HG03354 (cell line): ENCODE measurements around the gene CLUH.

ENCODE experiments used
- ATAC-seq: cut with Tn5 transposase; IDR thresholded peaks from one replicate; pipeline ENCODE4 v1.9.1; 2021; ENCODE audit warnings: mild to moderate bottlenecking; ENCODE audit not compliant: unreplicated experiment, poor library complexity, severe bottlenecking

The CLUH gene

DNA sequence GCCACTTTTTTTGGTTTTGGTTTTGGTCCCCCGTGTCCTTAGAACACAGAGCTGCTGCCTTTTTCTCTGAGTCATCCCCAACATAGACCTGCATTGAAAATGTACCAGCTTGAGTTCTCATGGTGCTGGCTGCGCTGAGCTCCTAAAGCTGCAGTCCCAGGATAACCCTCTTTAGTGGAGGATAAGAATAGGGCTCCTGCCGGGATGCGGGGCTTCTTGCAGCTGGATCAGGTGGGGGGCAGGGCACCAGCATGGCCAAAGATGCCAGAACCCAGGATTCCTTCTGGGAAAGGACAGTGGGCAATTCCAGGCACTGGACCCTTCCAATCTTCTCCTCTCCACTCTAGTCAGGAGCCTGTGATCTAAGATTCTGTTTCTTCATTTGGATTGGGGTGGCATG, 8.3 kb upstream of the CLUH start:
- ATAC-seq, result no peak

DNA sequence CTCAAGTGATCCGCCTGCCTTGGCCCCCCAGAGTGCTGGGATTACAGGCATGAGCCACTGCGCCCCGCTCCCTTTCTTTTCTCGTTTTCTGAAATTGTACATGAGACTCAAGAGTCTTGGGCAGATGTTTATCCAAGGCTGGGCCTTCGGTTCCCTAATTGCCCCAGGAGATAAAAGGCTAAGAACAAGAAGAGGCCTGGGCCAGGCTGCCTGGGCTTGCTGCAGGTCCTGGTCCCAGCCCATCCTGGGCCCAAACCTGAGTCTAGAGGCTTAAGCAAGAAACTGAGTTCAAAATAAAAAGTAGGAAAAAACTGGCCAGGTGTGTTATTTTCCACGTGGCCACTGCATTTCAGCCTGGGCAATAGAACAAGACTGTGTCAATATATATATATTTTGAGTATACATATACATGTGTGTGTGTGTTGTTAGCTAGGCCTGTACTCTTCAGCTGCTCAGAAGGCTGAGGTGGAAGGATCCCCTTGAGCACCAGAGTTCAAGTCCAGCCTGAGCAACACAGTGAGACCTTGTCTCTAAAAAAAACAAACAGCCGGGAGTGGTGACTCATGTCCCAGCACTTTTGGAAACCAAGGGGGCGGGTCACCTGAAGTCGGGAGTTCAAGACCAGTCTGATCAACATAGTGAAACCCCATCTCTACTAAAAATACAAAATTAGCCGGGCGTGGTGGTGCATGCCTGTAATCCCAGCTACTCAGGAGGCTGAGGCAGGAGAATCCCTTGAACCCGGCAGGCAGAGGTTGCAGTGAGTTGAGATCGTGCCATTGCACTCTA, 6.8 kb upstream of the CLUH start:
- ATAC-seq, result no peak

DNA sequence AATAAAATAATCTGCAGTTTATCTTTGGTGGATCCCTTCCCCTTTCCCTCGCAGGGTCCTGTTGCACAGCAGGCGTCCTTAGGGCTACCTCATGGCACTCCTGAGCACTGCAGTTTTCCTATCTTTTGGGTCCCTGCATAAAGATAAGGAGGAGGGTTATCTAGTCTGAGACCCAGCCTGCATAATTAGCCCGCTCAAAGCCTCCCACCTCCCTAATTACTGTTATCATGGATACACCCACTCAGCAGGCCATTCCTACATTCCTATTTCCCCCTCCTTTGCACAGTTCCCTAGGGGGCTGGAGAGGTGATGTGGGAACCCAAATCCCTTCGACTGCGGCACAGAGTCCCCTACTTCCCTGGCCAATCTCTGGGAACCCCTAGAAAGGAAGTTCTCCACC, 5.1 kb upstream of the CLUH start:
- no peak for ATAC-seq

DNA sequence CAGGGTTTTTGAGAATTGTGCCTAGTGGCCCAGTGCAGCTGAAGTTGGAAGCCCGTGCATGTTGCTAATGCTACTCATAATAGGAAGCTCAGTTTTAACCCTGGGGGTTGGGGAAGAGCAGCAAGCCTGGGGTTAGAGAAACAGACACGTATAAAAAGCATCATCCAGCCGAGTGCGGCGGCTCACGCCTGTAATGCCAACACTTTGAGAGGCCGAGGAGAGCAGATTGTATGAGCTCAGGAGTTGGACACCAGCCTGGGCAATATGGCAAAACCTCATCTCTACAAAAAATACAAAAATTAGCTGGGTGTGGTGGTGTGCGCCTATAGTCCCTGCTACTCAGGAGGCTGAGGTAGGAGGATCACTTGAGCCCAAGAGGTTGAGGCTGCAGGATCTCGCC, 2.3 kb upstream of the CLUH start:
- no peak for ATAC-seq

DNA sequence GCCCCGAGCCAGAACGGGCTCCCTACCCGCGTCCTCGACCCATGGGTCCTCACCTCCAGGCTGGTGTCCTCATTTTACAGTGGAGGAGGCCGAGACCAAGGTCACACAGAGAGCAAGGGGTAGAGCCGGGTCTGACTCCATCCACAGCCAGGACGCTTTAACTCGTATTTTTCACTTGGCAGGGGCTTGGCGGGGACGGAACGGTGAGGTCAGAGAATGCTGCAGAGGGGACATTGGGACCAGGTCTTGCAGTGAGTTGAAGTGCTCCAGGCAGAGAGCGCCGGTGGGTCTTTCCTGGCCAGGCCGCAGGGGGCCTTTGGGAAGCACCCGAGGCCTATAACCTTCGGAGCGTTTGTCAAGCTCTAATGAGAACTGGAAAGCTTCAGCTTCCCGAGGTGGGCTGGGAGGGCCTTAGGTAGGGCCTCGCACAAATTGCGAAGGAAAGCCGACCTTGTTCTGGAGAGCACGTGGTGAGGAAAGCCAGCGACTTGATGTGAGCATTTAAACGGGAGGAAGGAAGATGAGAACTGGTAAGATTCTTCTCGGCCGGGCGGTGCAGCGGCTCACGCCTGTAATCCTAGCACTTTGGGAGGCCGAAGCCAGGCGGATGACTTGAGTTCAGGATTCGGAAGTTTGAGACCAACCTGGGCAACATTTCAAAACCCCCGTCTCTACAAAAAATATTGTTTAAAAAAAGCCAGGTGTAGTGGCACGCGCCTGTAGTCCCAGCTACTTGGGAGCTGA, 908 bp upstream of the CLUH start:
- ATAC-seq, result no peak

DNA sequence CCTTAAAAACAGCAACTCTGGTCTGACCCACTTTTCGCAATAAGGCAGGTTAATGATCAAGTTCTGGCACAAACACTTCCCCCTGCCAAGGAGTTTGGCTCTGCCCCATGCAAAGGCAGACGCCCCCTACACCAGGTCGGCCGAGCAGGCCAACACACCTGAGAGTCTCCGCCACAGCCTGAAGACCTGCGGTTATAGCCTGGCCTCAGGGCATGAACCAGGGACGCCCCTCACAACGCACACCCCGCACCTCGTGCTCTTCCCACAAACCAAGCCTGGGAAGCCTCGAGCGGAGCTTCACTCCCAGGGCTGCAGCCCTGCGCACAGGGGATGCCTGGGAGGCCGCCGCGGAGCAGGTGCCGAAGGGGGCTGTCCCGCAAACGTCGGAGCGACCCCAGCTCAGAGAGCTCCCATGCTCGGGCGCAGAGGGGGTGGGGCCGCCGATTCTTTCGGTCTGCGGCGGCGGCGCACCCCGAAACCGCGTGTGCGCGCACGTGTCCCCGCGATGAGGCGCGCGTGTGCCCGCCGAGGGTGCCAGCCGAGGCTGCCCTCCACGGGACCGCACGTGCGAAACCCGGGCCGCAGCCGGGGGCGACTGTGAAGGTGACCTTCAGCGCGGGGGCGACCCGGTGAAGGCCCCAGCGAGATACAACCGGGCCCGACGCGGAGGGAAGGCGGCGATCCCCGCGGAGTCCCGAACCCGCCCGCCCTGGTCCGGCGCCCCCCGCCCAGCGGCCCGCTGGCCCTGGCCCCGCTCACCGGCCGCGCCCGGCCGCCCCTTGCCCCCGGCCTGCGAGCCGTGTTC, 559 bp downstream of the CLUH start:
- peak; percentile 31 for ATAC-seq

DNA sequence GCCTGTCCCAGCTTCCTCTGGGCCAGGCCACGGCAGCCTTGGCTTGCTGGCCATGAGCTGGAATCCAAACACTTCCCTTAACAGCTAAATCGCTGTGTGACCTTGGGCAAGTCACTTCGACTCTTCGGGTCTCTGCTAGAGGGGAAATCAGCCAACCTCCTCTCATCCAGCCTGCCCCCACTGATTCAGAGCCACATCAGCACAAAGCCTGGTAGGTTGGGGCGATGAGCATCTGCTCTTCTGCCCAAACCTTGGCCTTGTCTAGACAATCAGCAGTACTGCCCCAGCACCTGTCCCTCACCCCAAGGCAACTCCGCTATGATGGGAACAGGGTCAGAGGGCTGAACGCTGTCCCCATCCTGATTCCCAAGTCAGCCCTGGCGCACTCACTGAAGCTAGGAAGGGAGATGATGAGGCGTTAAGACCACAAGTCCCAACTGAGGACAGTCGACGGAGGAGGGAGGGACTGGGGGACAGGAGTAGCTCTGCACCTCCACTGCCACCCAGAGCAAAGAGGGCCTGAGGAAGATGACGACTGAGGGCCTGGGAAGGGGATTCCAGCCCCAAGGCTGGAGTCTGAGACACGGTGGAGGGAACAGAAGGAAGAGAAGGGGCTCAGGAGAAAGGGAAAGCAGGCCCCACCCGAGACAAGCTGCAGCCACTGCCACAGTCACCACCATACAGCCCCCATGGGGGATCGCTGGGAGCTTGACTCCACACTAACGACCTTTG, 1.3 kb downstream of the CLUH start:
- ATAC-seq, result no peak

DNA sequence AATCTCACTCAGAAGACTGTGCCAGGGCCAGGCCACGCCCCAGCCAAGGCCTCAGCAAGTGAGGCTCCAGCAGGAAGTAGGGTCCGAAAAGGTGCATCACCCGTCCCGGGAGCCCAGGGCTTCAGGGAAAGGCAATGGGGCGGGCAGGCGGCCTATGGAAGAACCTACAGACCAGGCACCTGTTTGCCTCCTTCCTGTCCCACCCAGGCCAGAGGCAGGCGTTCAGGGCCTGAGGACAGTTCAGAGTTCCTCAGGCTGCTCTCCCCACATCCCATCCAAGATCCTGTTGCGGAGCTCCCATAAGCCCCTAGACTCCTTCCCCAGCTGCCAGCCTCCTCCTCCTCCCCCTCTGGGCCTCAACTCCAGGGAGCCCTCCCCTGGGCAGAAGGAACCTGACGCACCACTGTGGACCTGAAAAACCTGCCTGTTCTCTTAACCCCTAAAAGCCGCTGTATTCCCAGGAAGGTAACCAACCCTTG, 2.3 kb downstream of the CLUH start:
- no peak for ATAC-seq

DNA sequence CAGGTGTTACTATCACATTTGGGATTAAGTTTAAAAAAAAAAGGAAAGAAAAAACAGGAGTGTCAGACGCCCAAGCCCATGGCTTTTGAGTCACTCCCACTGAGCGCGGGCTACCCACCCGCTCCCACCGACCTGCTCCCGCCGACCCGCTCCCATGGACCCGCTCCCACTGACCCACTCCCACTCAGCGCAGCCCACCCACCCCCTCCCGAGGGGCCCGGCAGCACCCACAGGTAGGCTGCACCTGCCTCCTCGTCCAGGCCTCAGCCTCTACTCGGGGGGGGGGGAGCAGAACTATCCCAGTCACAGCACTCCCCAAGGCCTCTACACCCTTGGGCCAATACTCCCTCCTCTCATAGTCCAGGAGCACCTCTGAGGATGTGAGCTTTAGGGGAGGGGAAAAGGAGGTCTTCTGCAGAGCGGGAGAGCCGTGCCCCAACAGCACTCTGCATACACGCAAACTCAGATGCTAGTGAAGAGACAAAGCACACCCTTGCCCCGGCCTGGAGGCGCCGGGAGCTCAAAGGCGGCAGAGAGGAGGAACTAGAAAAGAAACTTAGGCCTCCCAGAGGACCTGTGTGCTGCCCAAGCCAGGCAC, 2.9 kb downstream of the CLUH start:
- no peak for ATAC-seq

DNA sequence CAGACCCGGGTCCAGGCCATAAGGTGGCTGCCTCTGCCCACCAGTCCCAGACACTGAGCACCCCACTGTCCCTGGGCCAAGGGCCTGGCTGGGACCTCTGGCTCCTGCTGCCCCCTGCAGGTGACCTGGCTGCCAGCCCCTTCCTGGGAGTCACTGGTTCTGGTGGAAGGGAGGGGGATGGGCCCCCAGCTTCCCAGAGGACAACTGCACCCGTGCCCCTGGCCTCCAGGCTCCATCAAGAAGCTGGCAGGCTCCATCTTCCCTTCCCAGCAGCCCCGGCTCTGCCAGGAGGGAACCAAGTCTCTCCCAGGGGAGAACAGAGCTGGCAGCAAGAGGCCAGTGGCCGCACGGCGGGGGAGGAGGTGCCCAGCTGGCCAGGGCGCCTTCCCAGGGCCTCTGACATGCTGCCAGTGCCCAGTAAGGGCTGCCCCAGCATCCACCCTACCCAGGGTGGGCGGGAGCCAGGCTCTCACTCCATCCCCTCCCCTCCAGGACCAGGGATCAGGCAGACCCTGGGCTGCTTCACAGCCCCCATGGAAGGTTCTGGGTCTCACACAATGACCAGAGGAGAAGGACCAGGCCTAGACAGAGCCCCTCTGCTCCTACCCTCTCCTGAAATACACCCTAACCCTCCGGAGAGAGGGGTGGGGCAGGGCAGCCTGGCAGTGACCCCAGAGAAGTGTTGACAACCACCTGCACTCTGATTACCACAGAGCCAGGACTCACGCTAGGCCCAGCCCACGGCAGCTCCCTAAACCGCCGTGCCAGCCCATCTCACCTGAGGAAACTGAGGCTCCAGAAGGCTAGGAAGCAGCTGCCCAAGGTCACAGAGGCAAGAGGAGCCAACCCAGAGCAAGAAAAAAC, 3.6 kb downstream of the CLUH start:
- ATAC-seq, result no peak

DNA sequence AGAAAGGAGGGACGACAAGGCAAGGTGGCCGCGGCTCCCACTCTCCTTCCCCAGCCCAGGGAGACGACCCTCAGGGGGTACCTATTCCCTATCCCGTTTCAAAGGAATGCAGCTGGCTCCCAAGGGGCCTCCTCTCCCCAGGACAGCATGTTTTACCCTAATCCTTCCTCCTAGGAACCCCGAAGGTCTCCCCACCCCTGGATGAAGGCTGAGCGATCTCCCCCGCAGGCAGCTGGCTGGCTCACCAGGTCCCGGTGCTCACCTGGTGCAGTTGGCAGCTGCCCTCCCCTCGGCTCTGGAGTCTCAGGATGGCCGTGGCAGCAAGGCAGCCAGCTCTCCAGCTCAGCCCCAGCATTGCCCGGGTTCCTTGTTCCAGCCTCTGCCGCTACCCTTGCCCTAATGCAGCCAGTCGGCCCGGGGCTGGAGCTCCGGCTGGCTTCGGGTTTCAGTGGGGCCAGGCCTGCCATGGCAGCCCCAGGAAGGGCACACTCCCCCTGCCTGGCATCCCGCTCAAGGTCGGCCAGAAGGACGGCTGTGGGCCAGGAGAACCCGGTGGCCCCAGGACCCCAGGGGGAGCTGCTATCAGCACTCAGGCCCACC, 4.6 kb downstream of the CLUH start:
- no peak for ATAC-seq

DNA sequence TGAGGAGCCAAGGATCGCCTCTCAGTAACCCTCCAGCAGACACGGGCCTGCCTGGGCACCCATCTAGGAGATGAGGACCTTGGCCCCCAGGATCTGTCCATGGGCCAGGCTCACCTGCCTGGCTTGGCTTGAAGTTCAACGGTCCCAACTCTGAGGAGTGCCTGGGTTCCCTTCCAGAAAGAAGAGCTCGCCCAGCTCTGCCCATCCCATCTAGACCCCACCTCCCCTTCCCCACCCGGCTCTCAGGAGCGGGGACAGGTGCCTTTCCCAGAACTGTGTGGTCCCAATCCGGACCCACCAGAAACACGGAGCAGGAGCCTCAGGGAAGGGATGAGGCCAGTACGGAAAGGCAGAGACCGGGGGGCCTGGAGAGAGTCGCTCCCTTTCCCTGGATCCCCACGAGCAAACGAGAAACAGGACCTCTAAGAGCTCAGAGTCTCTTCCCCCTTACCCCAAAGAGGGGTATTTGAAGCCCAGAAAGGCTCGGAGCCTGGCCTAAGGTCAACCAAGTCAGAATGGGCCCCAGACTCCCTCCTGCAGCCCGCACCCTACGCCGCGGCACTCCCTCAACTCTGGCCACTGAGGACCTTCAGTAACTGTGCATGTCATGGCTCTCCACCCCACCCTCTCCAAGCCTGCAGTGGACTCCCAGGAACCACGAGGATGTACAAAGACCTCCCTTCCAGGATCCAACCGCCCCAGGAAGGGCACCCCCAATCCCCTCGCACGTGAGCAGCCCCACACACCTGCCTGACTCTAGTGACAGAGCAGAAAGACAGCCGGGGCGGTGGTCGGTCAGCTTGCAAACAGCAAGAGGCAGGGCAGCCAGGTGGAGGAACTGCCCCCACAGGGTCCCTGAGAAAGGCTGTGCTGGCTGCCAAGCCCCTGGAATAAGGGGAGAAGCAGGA, 5.4 kb downstream of the CLUH start:
- no peak for ATAC-seq

DNA sequence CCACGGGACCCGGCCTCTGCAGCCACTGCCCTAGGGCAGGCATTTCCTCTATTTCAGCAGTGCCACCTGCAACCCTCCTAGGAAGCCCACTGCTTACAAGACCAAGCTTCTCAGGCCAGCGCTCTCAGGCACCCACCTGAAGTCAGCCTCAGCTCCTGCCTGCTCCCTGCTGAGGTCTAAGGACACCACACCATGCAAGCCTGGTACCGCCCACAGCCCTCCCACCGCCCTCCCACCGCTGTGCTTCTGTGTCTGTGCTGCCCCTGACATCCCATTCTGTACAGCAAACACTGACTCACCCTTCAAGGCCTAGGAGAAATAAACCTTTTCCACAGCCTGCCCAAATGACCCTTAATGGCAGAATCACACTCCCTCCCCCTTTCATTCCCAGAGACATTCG, 6.3 kb downstream of the CLUH start:
- no peak for ATAC-seq

DNA sequence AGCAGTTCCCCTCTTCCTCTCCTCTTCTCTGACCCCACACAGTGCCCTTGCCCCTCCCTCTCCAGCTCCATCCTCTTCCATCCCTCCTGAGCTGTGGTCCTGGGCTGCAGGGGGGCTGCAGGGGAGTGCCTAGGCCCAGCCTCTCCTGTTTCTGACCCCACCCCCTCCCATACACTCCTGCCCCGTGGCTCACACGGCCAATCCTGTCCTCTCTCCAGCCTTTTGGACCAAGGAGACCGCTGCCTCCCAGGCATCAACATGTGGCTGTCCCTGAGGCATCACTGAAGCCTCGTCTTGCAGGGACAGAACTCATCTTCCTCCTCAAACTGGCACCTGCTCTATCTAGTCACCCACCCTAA, 6.7 kb downstream of the CLUH start:
- ATAC-seq, result no peak

DNA sequence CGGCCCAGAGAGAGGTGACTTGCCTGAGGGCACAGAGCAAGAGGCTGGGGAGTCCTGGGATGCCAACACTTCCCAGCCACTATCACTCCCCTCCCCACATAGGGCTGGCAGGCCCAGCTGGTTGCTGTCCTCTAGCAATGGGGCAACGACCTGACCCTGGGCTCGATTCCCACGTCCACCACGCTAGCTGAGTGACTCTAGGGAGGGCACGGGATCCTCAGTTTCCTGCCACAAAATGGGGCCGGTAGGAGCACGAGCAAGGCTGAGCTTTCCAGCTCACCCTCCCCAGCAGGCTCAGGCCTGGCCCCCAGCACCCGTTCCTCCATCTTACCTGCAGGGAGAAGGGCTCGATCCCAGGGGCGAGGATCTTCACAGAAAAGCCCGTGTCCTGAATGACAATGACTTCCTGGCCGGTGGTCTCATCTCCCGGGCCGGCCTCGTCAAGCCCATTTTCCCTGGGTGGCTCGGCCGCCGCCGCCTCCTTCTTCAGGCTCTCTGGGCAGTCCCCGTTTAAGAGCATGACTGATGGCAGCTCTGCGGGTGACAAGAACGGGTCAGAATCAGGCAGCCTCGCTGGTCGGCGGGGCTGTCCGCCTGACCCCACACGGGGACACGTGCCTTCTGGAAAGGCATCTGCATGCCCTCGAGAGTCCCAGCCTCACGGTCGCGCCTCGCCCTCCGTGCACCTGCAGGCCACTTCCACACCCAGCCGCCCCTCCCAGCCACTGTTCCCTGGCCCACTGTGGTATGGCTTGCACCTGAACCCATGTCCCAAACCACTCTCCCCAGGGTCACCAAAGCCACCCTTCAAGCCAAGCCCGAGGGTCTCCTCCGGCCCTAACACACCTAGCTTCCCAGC, 7.3 kb downstream of the CLUH start:
- no peak for ATAC-seq

DNA sequence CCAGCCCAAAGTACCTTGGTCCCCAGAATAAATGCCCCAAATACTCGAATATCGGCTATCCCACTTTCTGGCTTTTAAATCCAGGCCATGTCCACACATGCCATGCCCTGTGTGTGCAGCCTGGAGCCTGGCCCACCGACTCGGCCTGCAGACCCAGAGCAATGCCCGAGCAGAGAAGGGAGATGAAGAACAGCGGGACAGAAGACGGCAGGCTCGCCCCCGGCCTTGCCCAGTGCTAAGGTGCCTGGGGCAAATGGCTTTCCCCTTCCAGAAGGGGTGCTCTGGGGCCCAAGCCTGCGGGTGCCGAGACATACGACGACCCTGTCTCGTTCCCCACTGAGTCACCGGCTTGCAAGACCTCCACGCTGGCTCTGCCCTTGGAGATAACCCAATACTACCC, 8.0 kb downstream of the CLUH start:
- no peak for ATAC-seq
